Brain microvascular endothelial cell (primary cell): ENCODE measurements around the gene CENPX.

Experiments
- DNase-seq: peaks from one replicate; pipeline ENCODE4 v3.0.0-alpha.2; 2020
- H3K27ac ChIP-seq: fragments of 250-450 bp; sonication (Bioruptor Pico); 2 replicates; pipeline ENCODE4 v1.5.1; 2020; ENCODE audit warnings: mild to moderate bottlenecking, moderate library complexity
- H3K27me3 ChIP-seq: fragments of 250-450 bp; sonication (Bioruptor Pico); replicated peaks from 2 replicates; pipeline ENCODE4 v1.5.1; 2020; ENCODE audit warnings: mild to moderate bottlenecking
- H3K36me3 ChIP-seq: fragments of 250-450 bp; sonication (Bioruptor Pico); replicated peaks from 2 replicates; pipeline ENCODE4 v1.5.1; 2020; ENCODE audit warnings: mild to moderate bottlenecking
- H3K4me3 ChIP-seq: 2 replicates; pipeline ENCODE4 v1.5.1; 2011; ENCODE audit warnings: low read depth, mild to moderate bottlenecking, control low read depth, low read length, moderate library complexity
- in situ Hi-C: cut with HindIII; loops from 2 replicates; pipeline ENCODE4 v1.10.0; 2017; ENCODE audit warnings: low sequenced_read_pairs, low pct_ligation_motif_present
- TF ChIP-seq, protein P1 (sequence below): IDR thresholded peaks from 2 replicates; pipeline ENCODE4 v1.5.1; 2011; ENCODE audit warnings: low read depth, mild to moderate bottlenecking, moderate library complexity, low read length, control low read depth, inconsistent platforms; ENCODE audit errors: missing control alignments

Gene CENPX

DNA sequence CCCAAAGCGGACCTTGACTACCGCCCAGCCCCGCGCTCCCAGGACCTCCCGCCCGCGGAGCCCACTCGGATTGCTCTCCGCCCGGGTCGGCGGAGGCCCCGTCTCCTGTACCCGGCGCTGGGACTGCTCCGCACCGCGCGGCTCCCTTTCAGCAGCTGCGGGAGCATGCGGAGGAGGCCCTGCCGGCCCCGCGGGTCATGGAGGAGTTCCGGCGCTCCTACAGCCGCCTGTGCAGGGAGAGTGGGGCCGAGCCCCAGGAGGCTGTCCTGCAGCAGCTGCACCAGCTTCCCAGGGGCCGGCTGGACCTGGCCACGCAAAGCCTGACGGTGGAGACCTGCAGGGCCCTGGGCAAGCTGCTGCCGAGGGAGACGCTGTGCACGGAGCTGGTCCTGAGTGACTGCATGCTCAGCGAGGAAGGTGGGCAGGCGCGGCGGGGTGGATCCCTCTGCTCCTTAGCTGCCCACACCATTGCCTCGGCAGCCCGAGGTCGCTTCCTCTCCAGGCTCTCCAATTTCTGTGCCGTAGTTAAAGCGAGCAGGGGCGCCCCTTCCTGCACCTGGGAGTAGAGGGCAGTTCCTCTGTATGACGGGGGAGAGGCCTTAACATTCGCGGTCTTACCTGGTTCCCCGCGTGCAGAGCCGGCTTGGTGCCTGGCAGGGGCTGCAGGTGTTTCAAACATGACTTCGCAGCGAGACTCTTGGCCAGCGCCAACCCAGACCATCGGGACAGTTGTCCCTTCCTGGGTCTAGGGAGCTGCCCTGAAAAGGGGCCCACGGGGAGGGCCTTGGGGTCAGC, 966 bp upstream of the CENPX start:
- H3K27ac ChIP-seq: no peak overlapping the region
- H3K36me3 ChIP-seq: no peaks in the 10 kb centered on the region

DNA sequence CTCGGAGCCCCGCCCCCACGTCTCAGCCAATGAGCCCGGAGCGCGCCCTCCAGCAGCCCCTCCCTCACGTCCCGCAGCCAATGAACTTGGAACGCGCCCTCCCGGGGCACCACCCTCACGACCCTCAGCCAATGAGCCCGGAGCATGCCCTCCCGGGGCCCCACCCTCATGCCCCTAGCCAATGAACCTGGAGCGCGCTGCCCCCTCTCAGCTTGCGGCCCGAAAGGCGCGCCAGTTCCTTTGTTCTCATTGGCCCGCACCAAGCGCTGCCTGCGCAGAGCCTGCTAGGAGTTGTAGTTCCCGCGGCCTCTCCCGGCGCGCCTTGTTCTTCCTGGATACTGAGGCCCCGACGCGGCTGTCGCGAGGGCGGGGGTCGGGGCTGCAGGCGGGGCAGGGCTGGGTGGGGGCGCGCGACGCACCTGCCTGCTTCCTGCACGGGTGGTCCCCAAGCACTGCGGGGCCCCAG, 336 bp upstream of the CENPX start, which contains the start of gene LRRC45:
Gene LRRC45 (plus strand): TSS at position 325 of the 466 bp plus-strand sequence. CDS start 339 bp downstream, outside the sequence.
- in situ Hi-C loops: no loop called here

More for the DNA sequence above, 966 bp upstream of the CENPX start:
- TF ChIP-seq, protein P1, sequence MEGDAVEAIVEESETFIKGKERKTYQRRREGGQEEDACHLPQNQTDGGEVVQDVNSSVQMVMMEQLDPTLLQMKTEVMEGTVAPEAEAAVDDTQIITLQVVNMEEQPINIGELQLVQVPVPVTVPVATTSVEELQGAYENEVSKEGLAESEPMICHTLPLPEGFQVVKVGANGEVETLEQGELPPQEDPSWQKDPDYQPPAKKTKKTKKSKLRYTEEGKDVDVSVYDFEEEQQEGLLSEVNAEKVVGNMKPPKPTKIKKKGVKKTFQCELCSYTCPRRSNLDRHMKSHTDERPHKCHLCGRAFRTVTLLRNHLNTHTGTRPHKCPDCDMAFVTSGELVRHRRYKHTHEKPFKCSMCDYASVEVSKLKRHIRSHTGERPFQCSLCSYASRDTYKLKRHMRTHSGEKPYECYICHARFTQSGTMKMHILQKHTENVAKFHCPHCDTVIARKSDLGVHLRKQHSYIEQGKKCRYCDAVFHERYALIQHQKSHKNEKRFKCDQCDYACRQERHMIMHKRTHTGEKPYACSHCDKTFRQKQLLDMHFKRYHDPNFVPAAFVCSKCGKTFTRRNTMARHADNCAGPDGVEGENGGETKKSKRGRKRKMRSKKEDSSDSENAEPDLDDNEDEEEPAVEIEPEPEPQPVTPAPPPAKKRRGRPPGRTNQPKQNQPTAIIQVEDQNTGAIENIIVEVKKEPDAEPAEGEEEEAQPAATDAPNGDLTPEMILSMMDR: no peak
- Histone ChIP-seq H3K27me3 (no peaks in the 10 kb centered on the region), H3K4me3 (peak overlapping the region; percentile 72)
- in situ Hi-C loops: no loop called here
- DNase-seq: no peak

DNA sequence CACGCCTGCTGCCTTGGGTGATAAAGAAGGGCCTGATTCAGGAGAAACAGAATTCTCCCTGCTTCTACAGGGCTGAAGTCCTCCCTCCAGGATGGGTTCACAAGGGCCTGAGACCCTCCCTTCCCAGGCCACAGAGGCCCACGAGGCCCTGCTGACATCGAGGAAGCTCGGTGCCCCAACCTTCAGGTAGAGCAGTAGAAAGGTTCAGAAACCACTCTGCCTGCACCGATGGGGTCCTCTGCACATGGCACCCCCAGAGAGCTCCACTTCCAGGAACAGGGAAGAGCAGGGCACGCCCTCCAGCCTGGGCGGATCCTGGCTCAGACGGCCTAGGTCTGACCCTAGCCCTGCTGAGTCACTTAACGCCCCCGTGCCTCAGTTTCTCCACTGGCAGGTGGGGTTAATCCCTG, 773 bp downstream of the CENPX start:
- Histone ChIP-seq H3K27ac (no peak overlapping the region), H3K27me3 (no peaks in the 10 kb centered on the region)
- TF ChIP-seq, protein P1: no peak

More for the DNA sequence above, 336 bp upstream of the CENPX start, which contains the start of gene LRRC45:
- Histone ChIP-seq H3K36me3 (no peaks in the 10 kb centered on the region), H3K27me3 (no peaks in the 10 kb centered on the region), H3K27ac (no peak within 1 kb of the TSS), H3K4me3 (peak within 1 kb of the TSS; percentile 77)
- TF ChIP-seq, protein P1: no peak
- peak; percentile 100 for DNase-seq

DNA sequence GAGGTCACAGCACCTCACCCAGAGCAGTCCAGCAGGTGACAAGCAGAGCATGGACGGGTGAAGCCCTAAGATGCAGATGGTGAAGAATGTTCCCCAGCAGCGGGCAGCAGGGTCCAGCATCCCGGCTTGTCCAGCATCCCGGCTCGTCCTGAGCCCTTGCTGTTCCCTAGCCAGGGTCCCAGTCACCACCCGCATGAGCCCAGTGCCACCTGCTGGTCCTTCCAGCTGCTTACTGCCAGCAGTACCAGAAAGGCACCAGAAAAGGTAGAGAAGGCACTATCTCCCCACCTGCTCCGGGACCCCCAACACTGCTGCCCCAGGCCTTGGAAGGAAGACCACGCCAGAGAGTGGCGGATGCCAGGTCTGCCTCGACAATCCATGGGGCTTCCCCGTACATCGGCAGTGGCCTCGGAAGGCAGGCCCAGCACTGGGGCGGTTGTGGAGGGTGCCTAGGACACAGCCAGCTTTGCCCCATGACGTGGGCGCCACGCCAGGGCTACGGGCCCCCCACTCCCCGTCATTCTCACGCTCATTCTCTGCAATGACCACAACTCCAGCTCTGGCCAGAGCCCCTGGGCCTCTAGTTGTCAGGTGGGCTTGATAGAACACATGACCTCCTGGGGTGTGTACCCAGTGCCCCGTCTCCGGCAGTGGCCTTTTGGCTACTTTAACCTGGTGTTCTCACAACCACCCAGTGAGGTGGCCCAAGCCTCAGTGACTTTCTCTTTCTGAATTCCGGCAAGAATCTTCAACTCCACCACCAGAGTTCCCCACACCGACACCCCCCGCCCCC, 1.4 kb downstream of the CENPX start:
- in situ Hi-C loops: no loop called here
- Histone ChIP-seq H3K27ac (no peak overlapping the region), H3K36me3 (no peaks in the 10 kb centered on the region), H3K4me3 (peak overlapping the region; percentile 77), H3K27me3 (no peaks in the 10 kb centered on the region)
- TF ChIP-seq, protein P1: peak; percentile 84
- peak; percentile 59 for DNase-seq

More for the DNA sequence above, 773 bp downstream of the CENPX start:
- in situ Hi-C loops: no loop called here
- Histone ChIP-seq H3K4me3 (peak overlapping the region; percentile 77), H3K36me3 (no peaks in the 10 kb centered on the region)
- DNase-seq: no peak

DNA sequence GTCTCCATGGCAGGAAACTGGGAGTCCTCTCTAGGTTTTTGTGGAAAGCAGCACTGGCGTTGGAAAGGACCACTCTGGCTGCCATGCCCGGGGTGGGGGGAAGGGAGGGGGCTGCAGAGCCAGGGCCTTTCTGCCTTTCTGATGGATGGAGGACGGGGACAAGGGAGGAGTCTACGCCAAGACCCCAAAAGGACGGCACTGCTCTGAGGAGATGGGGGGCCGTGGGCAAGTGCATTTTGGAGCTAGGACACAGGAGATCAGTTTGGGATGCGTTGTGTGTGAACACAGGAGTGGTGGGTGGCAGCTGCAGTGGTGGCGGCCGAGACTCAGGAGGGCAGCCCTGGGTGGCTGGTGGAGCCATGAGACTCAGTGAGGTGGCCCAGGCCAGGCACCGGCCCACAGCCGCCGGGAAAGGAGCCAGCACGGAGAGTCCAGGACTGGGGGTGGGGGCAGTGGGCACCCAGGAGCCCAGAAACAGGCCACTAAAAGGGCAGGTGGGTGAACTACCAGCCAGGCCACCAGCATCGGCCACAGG, 2.0 kb downstream of the CENPX start:
- in situ Hi-C loops: no loop called here
- Histone ChIP-seq H3K27ac (no peak overlapping the region), H3K27me3 (no peaks in the 10 kb centered on the region), H3K4me3 (no peak overlapping the region), H3K36me3 (no peaks in the 10 kb centered on the region)
- TF ChIP-seq, protein P1: no peak
- no peak for DNase-seq
